Testis (tissue), 3 donors: ENCODE measurements around the gene ZNF133. TPM values are rescaled to one million over a fixed set of nuclear protein-coding genes. Genes with fewer than 3 reads are reported as not detected.
"Not testable (repeated sequence)": the region's sequence is repeated elsewhere in the genome, so short reads cannot be mapped to it uniquely, and the experiment has no call there.

Experiments
- DNase-seq: peaks from one replicate; pipeline ENCODE4 v3.0.0-alpha.2; 2019
- H3K27ac ChIP-seq, 2 donors: fragments of 200-600 bp; sonication (generic); one replicate each; pipeline ENCODE4 v1.5.1; 2019
- H3K27me3 ChIP-seq: fragments of 200-600 bp; sonication (generic); one replicate; pipeline ENCODE4 v1.5.1; 2019
- H3K36me3 ChIP-seq: fragments of 200-600 bp; sonication (generic); one replicate; pipeline ENCODE4 v1.5.1; 2017; ENCODE audit warnings: low read depth; ENCODE audit errors: missing control alignments
- H3K4me1 ChIP-seq: fragments of 200-600 bp; sonication (generic); one replicate; pipeline ENCODE4 v1.5.1; 2019
- H3K4me3 ChIP-seq, 2 donors: fragments of 200-600 bp; sonication (generic); one replicate each; pipeline ENCODE4 v1.5.1; 2017 to 2019
- H3K9me3 ChIP-seq: fragments of 200-600 bp; sonication (generic); one replicate; pipeline ENCODE4 v1.5.1; 2017
- CTCF ChIP-seq, 3 experiments: fragments of 450-650 bp in 2 of 3; fragments of 200-600 bp in 1 of 3; sonication (generic) in 1 of 3; IDR thresholded peaks; one replicate each; pipeline ENCODE4 v1.5.1; 2016 to 2019; ENCODE audit warnings: antibody characterized with exemption in 3 of 3, mild to moderate bottlenecking in 2 of 3, moderate library complexity in 1 of 3
- POLR2A ChIP-seq: fragments of 450-650 bp; IDR thresholded peaks from one replicate; pipeline ENCODE4 v1.6.1; 2017; ENCODE audit warnings: antibody characterized with exemption, mild to moderate bottlenecking, moderate library complexity
- WGBS, 2 donors: methylation state at CpG; one replicate each; pipeline ENCODE4 v1.1.5; 2018; 5-methylcytosine and 5-hydroxymethylcytosine counted together
- intact Hi-C: fragments of 100-400 bp; cut with DNase I; formaldehyde crosslinking; loops from one replicate; pipeline ENCODE4 v1.15.1; 2023; ENCODE audit warnings: low total_unique reads
- polyA plus RNA-seq: library from polyadenylated mRNA; stranded (reverse); fragments of 350-450 nt; fragmentation: Illumina TruSeq; extraction: RNeasy Lipid Tissue Mini Kit (QIAGEN cat#74804); gene quantifications from one replicate; pipeline ENCODE4 v1.2.3, GENCODE V29; 2014; ENCODE audit warnings: low read depth, low replicate concordance; ENCODE audit not compliant: insufficient read depth
- total RNA-seq, 2 donors: library from RNA; depleted of rRNA; stranded (reverse); fragments of >200 nt; gene quantifications; one replicate each; pipeline ENCODE4 v1.2.3, GENCODE V29; 2016

ZNF133 gene
- total and polyA plus RNA-seq, 3 donors from 2014 or later: 13.2 to 17.1 (median 17.0) TPM

GRCh38 chr20:18326990-18327389 lies 38.7 kb downstream of the ZNF133 start:
- TF ChIP-seq POLR2A (no peak), CTCF (IDR thresholded peaks at IDR 0.05) (no peak)
- intact Hi-C loops: no loop called here
- no peak for DNase-seq
- 93 to 97% methylated on average over 2 of the region's 2 CpGs for WGBS, 2 donors
- H3K4me1 ChIP-seq: no peaks in the 10 kb centered on the region
- H3K36me3 ChIP-seq: no peaks in the 10 kb centered on the region
- H3K9me3 ChIP-seq: no peaks in the 10 kb centered on the region
- H3K27me3 ChIP-seq: no peaks in the 10 kb centered on the region
- H3K4me3 ChIP-seq: no peak overlapping the region
- no peak overlapping the region for H3K27ac ChIP-seq

- no peaks in the 10 kb centered on the region for H3K36me3 ChIP-seq
- intact Hi-C loops: no loop called here
- H3K4me1 ChIP-seq: no peaks in the 10 kb centered on the region
- no peak overlapping the region for H3K4me3 ChIP-seq
- H3K27me3 ChIP-seq: no peaks in the 10 kb centered on the region
- H3K9me3 ChIP-seq: no peaks in the 10 kb centered on the region
- no peak for DNase-seq
- TF ChIP-seq CTCF (IDR thresholded peaks at IDR 0.05) (no peak), POLR2A (no peak)
- no peak overlapping the region for H3K27ac ChIP-seq
- WGBS, 2 donors: 88 to 93% methylated on average over 2 of the region's 2 CpGs
These were observed 43.4 kb downstream of the ZNF133 start for GRCh38 chr20:18331694-18332093.

- intact Hi-C loops, H3K4me3 ChIP-seq: not testable (repeated sequence)
These were observed 61.4 kb downstream of the ZNF133 start for GRCh38 chr20:18349749-18350148.

GRCh38 chr20:18359854-18360253 lies 71.5 kb downstream of the ZNF133 start:
- Histone ChIP-seq H3K36me3 (no peaks in the 10 kb centered on the region), H3K27me3 (no peaks in the 10 kb centered on the region), H3K4me1 (no peaks in the 10 kb centered on the region), H3K27ac (no peak overlapping the region), H3K4me3 (no peak overlapping the region), H3K9me3 (no peaks in the 10 kb centered on the region)
- intact Hi-C loops: no loop called here
- DNase-seq: no peak
- TF ChIP-seq POLR2A: no peak
- TF ChIP-seq CTCF (IDR thresholded peaks at IDR 0.05): no peak
- 93 to 96% methylated on average over 1 of the region's 1 CpG for WGBS, 2 donors

More at GRCh38 chr20:18349749-18350148, 61.4 kb downstream of the ZNF133 start:
- not testable (repeated sequence) for H3K36me3 ChIP-seq, H3K4me1 ChIP-seq, H3K9me3 ChIP-seq, DNase-seq, H3K27me3 ChIP-seq, H3K27ac ChIP-seq
- WGBS, 2 donors: 56 to 62% methylated on average over 3 of the region's 3 CpGs

GRCh38 chr20:18360635-18361034 lies 72.3 kb downstream of the ZNF133 start:
- no peaks in the 10 kb centered on the region for H3K27me3 ChIP-seq
- intact Hi-C loops: no loop called here
- TF ChIP-seq POLR2A (no peak), CTCF (IDR thresholded peaks at IDR 0.05) (no peak)

More at GRCh38 chr20:18360635-18361034, 72.3 kb downstream of the ZNF133 start:
- no peaks in the 10 kb centered on the region for H3K36me3 ChIP-seq
- no peak overlapping the region for H3K4me3 ChIP-seq
- DNase-seq: no peak
- H3K4me1 ChIP-seq: no peaks in the 10 kb centered on the region
- no peaks in the 10 kb centered on the region for H3K9me3 ChIP-seq
- H3K27ac ChIP-seq: no peak overlapping the region
- 50 to 57% methylated on average over 1 of the region's 1 CpG for WGBS, 2 donors
